HepG2 (cell line): ENCODE measurements around the gene TMBIM1. TPM values are rescaled to one million over a fixed set of nuclear protein-coding genes. Genes with fewer than 3 reads are reported as not detected.

Experiments
- AHDC1 ChIP-seq: sonication (generic); formaldehyde crosslinking; IDR thresholded peaks from 2 replicates; pipeline ENCODE4 v1.5.1; 2020; ENCODE audit warnings: mild to moderate bottlenecking, missing genetic modification reagents, borderline replicate concordance
- DNMT1 ChIP-seq: sonication (generic); formaldehyde crosslinking; IDR thresholded peaks from 2 replicates; pipeline ENCODE4 v1.5.1; 2020; ENCODE audit warnings: mild to moderate bottlenecking, missing genetic modification reagents
- ELF4 ChIP-seq: sonication (generic); formaldehyde crosslinking; IDR thresholded peaks from 2 replicates; pipeline ENCODE4 v1.5.0; 2020; ENCODE audit warnings: missing genetic modification reagents, mild to moderate bottlenecking, moderate library complexity, borderline replicate concordance
- FLYWCH1 ChIP-seq: sonication (generic); formaldehyde crosslinking; IDR thresholded peaks from 2 replicates; pipeline ENCODE4 v1.8.1; 2023; ENCODE audit warnings: mild to moderate bottlenecking, missing genetic modification reagents
- FOXO1 ChIP-seq: sonication (generic); formaldehyde crosslinking; IDR thresholded peaks from 2 replicates; pipeline ENCODE4 v1.4.0; 2020; ENCODE audit warnings: missing genetic modification reagents
- GFI1 ChIP-seq: sonication (generic); formaldehyde crosslinking; IDR thresholded peaks from 2 replicates; pipeline ENCODE4 v1.5.0; 2020; ENCODE audit warnings: missing genetic modification reagents, mild to moderate bottlenecking, borderline replicate concordance
- KAT2B ChIP-seq: fragments of 150-350 bp; IDR thresholded peaks from 2 replicates; pipeline ENCODE4 v1.6.1; 2014; ENCODE audit warnings: low read depth, low read length, borderline replicate concordance
- ONECUT2 ChIP-seq: sonication (generic); formaldehyde crosslinking; IDR thresholded peaks from 2 replicates; pipeline ENCODE4 v1.4.0; 2020; ENCODE audit warnings: missing genetic modification reagents
- RFXAP ChIP-seq: sonication (generic); formaldehyde crosslinking; IDR thresholded peaks from 2 replicates; pipeline ENCODE4 v1.4.0; 2020; ENCODE audit warnings: missing genetic modification reagents, borderline replicate concordance
- SP2 ChIP-seq: sonication (generic); formaldehyde crosslinking; IDR thresholded peaks from 2 replicates; pipeline ENCODE4 v1.5.1; 2020; ENCODE audit warnings: mild to moderate bottlenecking, missing genetic modification reagents
- SUZ12 ChIP-seq: fragments of 150-350 bp; IDR thresholded peaks from 2 replicates; pipeline ENCODE4 v1.6.1; 2014; ENCODE audit warnings: low read depth, low read length
- TP53 ChIP-seq: sonication (generic); formaldehyde crosslinking; conservative IDR thresholded peaks from 2 replicates; pipeline ENCODE4 v1.4.0; 2020; ENCODE audit warnings: missing genetic modification reagents
- ZBTB20 ChIP-seq: sonication (generic); formaldehyde crosslinking; IDR thresholded peaks from 2 replicates; pipeline ENCODE4 v1.8.1; 2023; ENCODE audit warnings: missing genetic modification reagents, low read depth, mild to moderate bottlenecking, borderline replicate concordance
- ZFP36L1 ChIP-seq: sonication (generic); formaldehyde crosslinking; IDR thresholded peaks from 2 replicates; pipeline ENCODE4 v1.8.0; 2022; ENCODE audit warnings: mild to moderate bottlenecking, missing genetic modification reagents, moderate library complexity
- ZFP62 ChIP-seq: sonication (generic); formaldehyde crosslinking; IDR thresholded peaks from 2 replicates; pipeline ENCODE4 v1.4.0; 2020; ENCODE audit warnings: missing genetic modification reagents
- ZNF264 ChIP-seq: sonication (generic); formaldehyde crosslinking; IDR thresholded peaks from 2 replicates; pipeline ENCODE4 v1.4.0; 2020; ENCODE audit warnings: missing genetic modification reagents
- ZNF557 ChIP-seq: sonication (generic); formaldehyde crosslinking; IDR thresholded peaks from 2 replicates; pipeline ENCODE4 v1.4.0; 2020; ENCODE audit warnings: missing genetic modification reagents
- ZNF652 ChIP-seq: IDR thresholded peaks from 2 replicates; pipeline ENCODE4 v1.6.1; 2016; ENCODE audit warnings: low read depth, borderline replicate concordance
- ZNF776 ChIP-seq: sonication (generic); formaldehyde crosslinking; IDR thresholded peaks from 2 replicates; pipeline ENCODE4 v1.4.0; 2020; ENCODE audit warnings: mild to moderate bottlenecking, missing genetic modification reagents
- polyA plus RNA-seq, 8 experiments: library from polyadenylated mRNA; depleted of rRNA in 3 of 8; stranded (reverse) in 7 of 8; unstranded in 1 of 8; fragments of >200 nt; fragmentation: Illumina TruSeq in 4 of 8; extraction: Trizol in 4 of 8; gene quantifications; 2 replicates each; pipeline versions ENCODE4 v1.2.1 to v1.2.3, GENCODE V29; 2011 to 2016; ENCODE audit warnings: low read depth in 4 of 8, missing spikeins in 1 of 8, mixed read lengths in 1 of 8; ENCODE audit not compliant: insufficient read depth in 1 of 8
- total RNA-seq, 5 experiments: library from RNA; depleted of rRNA; stranded (reverse); fragments of >200 nt; fragmentation: Illumina TruSeq; extraction: Trizol; gene quantifications; 2 replicates each; pipeline ENCODE4 v1.2.3, GENCODE V29; 2016; ENCODE audit warnings: low read depth in 1 of 5
- TF ChIP-seq, protein P1 (sequence below): sonication (generic); formaldehyde crosslinking; IDR thresholded peaks from 2 replicates; pipeline ENCODE4 v1.9.0; 2021; ENCODE audit warnings: missing genetic modification reagents, borderline replicate concordance
- TF ChIP-seq, protein P2 (sequence below): sonication (generic); formaldehyde crosslinking; IDR thresholded peaks from 2 replicates; pipeline ENCODE4 v1.8.0; 2022; ENCODE audit warnings: missing genetic modification reagents, mild to moderate bottlenecking, borderline replicate concordance

Gene TMBIM1
- total and polyA plus RNA-seq, 2 of the 13 experiments (the other 11 are each of a cell fraction or from before 2014, with no cell fraction given): 127 to 139 TPM

GRCh38 chr2:218322768-218323525, 30.6 kb upstream of the TMBIM1 start (continued):
- TF ChIP-seq FLYWCH1: no peak
- TF ChIP-seq ONECUT2 (CRISPR knock-in tag): no peak
- no peak for TF ChIP-seq ZNF557 (CRISPR knock-in tag)
- TF ChIP-seq, protein P1, sequence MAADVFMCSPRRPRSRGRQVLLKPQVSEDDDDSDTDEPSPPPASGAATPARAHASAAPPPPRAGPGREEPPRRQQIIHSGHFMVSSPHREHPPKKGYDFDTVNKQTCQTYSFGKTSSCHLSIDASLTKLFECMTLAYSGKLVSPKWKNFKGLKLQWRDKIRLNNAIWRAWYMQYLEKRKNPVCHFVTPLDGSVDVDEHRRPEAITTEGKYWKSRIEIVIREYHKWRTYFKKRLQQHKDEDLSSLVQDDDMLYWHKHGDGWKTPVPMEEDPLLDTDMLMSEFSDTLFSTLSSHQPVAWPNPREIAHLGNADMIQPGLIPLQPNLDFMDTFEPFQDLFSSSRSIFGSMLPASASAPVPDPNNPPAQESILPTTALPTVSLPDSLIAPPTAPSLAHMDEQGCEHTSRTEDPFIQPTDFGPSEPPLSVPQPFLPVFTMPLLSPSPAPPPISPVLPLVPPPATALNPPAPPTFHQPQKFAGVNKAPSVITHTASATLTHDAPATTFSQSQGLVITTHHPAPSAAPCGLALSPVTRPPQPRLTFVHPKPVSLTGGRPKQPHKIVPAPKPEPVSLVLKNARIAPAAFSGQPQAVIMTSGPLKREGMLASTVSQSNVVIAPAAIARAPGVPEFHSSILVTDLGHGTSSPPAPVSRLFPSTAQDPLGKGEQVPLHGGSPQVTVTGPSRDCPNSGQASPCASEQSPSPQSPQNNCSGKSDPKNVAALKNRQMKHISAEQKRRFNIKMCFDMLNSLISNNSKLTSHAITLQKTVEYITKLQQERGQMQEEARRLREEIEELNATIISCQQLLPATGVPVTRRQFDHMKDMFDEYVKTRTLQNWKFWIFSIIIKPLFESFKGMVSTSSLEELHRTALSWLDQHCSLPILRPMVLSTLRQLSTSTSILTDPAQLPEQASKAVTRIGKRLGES (CRISPR knock-in tag): 0 out of 2 replicates have a peak, but pooled peaks have one; percentile 20
- TF ChIP-seq AHDC1 (CRISPR knock-in tag): no peak
- TF ChIP-seq ZFP36L1 (CRISPR knock-in tag): 0 out of 2 replicates have a peak, but pooled peaks have one; percentile 42
- no peak for TF ChIP-seq SP2
- TF ChIP-seq ELF4 (CRISPR knock-in tag): no peak; the same call in 1 of the 2 replicates
- no peak for TF ChIP-seq DNMT1 (CRISPR knock-in tag)
- peak; percentile 19; the same call in 1 of the 2 replicates for TF ChIP-seq ZNF776 (CRISPR knock-in tag)
- TF ChIP-seq, protein P2, sequence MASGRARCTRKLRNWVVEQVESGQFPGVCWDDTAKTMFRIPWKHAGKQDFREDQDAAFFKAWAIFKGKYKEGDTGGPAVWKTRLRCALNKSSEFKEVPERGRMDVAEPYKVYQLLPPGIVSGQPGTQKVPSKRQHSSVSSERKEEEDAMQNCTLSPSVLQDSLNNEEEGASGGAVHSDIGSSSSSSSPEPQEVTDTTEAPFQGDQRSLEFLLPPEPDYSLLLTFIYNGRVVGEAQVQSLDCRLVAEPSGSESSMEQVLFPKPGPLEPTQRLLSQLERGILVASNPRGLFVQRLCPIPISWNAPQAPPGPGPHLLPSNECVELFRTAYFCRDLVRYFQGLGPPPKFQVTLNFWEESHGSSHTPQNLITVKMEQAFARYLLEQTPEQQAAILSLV (CRISPR knock-in tag): no peak; the same call in 1 of the 2 replicates
- TF ChIP-seq RFXAP: no peak
- TF ChIP-seq FOXO1: no peak; the same call in 1 of the 2 replicates
- TF ChIP-seq KAT2B: no peak
- no peak; the same call in 1 of the 2 replicates for TF ChIP-seq ZBTB20 (CRISPR knock-in tag)
- TF ChIP-seq SUZ12: no peak
- TF ChIP-seq ZNF652 (CRISPR knock-in tag): no peak
- peak; percentile 69; the same call in 1 of the 2 replicates for TF ChIP-seq GFI1 (CRISPR knock-in tag)
- peak; percentile 46; the same call in 1 of the 2 replicates for TF ChIP-seq ZNF264 (CRISPR knock-in tag)
- no peak for TF ChIP-seq ZFP62
- no peak; the same call in 1 of the 2 replicates for TF ChIP-seq TP53 (CRISPR knock-in tag)
